Measurements from ENCODE around the gene CEP170. TPM values are rescaled to one million over a fixed set of nuclear protein-coding genes. Genes with fewer than 3 reads are reported as not detected.

CEP170 gene
- total RNA-seq, 6 experiments from 2014 or later: 12.6 to 24.6 (median 14.6) TPM

- ATAC-seq (no peak), DNase-seq (no peak)
- TF ChIP-seq, protein P1, sequence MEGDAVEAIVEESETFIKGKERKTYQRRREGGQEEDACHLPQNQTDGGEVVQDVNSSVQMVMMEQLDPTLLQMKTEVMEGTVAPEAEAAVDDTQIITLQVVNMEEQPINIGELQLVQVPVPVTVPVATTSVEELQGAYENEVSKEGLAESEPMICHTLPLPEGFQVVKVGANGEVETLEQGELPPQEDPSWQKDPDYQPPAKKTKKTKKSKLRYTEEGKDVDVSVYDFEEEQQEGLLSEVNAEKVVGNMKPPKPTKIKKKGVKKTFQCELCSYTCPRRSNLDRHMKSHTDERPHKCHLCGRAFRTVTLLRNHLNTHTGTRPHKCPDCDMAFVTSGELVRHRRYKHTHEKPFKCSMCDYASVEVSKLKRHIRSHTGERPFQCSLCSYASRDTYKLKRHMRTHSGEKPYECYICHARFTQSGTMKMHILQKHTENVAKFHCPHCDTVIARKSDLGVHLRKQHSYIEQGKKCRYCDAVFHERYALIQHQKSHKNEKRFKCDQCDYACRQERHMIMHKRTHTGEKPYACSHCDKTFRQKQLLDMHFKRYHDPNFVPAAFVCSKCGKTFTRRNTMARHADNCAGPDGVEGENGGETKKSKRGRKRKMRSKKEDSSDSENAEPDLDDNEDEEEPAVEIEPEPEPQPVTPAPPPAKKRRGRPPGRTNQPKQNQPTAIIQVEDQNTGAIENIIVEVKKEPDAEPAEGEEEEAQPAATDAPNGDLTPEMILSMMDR (IDR thresholded peaks at IDR 0.05): no peak
- no peak for TF ChIP-seq POLR2A (IDR thresholded peaks at IDR 0.05)
- Histone ChIP-seq H3K27me3 (no peaks in the 10 kb centered on the region), H3K4me3 (no peak overlapping the region), H3K27ac (no peak overlapping the region), H3K4me1 (peaks cover 0 to 12% (median 3%) of the 10 kb centered on the region in 4 donors), H3K36me3 (no peaks in the 10 kb centered on the region), H3K9me3 (no peaks in the 10 kb centered on the region)
- WGBS (ENCODE audit: insufficient coverage, low coverage, low lambda C conversion rate, missing lambda C conversion rate): 82% methylated on average over 1 of the region's 1 CpG
- intact Hi-C loops (cut with DNase I): no loop called here
Observed at GRCh38 chr1:243261390-243261789, 6.3 kb upstream of the CEP170 start.

GRCh38 chr1:243260221-243260880 lies 5.3 kb upstream of the CEP170 start:
- Histone ChIP-seq H3K4me1 (peaks cover 0 to 13% (median 3%) of the 10 kb centered on the region in 4 donors), H3K27me3 (no peaks in the 10 kb centered on the region), H3K4me3 (no peak overlapping the region), H3K27ac (no peak overlapping the region), H3K36me3 (no peaks in the 10 kb centered on the region), H3K9me3 (no peaks in the 10 kb centered on the region)
- DNase-seq (no peak), ATAC-seq (no peak)
- intact Hi-C loops (cut with DNase I): no loop called here
- TF ChIP-seq POLR2A (IDR thresholded peaks at IDR 0.05): no peak
- TF ChIP-seq, protein P1 (IDR thresholded peaks at IDR 0.05): no peak
- WGBS (ENCODE audit: insufficient coverage, low coverage, low lambda C conversion rate, missing lambda C conversion rate): 70% methylated on average over 4 of the region's 4 CpGs

- 88% methylated on average over 7 of the region's 7 CpGs for WGBS (ENCODE audit: insufficient coverage, low coverage, low lambda C conversion rate, missing lambda C conversion rate)
- ATAC-seq (no peak), DNase-seq (no peak)
- Histone ChIP-seq H3K36me3 (no peaks in the 10 kb centered on the region), H3K9me3 (no peaks in the 10 kb centered on the region), H3K4me3 (no peak overlapping the region), H3K27me3 (no peaks in the 10 kb centered on the region), H3K27ac (no peak overlapping the region), H3K4me1 (peaks cover 0 to 15% (median 3%) of the 10 kb centered on the region in 4 donors)
- intact Hi-C loops (cut with DNase I): no loop called here
- no peak for TF ChIP-seq POLR2A (IDR thresholded peaks at IDR 0.05)
- TF ChIP-seq, protein P1 (IDR thresholded peaks at IDR 0.05): no peak
Observed at GRCh38 chr1:243258731-243259130, 3.6 kb upstream of the CEP170 start.

GRCh38 chr1:243257189-243257588 lies 2.1 kb upstream of the CEP170 start:
- Histone ChIP-seq H3K9me3 (no peaks in the 10 kb centered on the region), H3K4me3 (no peak overlapping the region), H3K4me1 (peaks cover 0 to 25% (median 4%) of the 10 kb centered on the region in 4 donors), H3K27me3 (no peaks in the 10 kb centered on the region), H3K36me3 (no peaks in the 10 kb centered on the region), H3K27ac (no peak overlapping the region)
- intact Hi-C loops (cut with DNase I): no loop called here
- no peak for ATAC-seq
- TF ChIP-seq, protein P1 (IDR thresholded peaks at IDR 0.05): no peak
- TF ChIP-seq POLR2A (IDR thresholded peaks at IDR 0.05): no peak
- WGBS (ENCODE audit: insufficient coverage, low coverage, low lambda C conversion rate, missing lambda C conversion rate): 92% methylated on average over 1 of the region's 1 CpG
- DNase-seq: no peak

Data from right lobe of liver (tissue), 6 donors.